RCC 7860 (cell line): ENCODE measurements around the gene ZNF354C.

ENCODE experiments used
- DNase-seq: peaks from one replicate; pipeline ENCODE4 v3.0.0-alpha.2; 2015; ENCODE audit warnings: low spot score
- FAIRE-seq: peaks from 2 replicates; lab custom pipeline; 2012; peaks lifted over from hg19 to GRCh38; lab: Jason Lieb, UNC

ZNF354C gene

DNA sequence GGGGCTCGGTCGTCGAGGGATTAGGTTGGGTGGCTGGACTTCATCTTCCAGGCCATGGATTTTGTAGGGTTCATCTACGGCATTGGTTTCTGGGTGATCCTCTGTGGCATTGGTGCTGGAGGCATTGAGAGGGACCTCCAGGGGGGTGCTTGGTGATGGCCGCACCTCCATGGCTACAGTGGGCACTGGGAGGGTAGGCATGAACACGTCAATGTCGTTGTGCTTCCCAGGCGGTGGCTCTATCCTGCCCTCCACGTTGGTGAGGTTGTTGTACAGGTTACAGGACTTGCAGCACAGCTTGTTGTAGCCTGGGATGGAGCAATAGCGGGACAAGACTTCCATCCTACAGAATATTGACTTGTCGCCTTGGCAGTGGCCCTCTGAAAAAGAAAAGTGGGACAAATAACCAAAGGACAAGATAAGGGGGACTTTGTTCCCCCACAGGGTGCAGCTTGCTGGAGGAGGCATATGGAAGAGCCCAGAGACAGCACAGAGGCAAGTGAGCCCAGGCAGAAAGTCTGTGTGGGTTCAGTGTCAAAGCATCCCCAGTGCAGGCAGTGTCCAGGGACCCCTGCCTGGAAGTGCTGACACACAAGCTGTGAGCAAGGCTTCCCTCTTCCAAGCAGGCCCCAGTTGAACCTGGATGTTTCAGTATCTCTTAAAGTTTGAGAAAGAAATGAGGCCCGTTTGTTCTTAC, 53.9 kb downstream of the ZNF354C start:
- FAIRE-seq, result no peak
- DNase-seq, result no peak

DNA sequence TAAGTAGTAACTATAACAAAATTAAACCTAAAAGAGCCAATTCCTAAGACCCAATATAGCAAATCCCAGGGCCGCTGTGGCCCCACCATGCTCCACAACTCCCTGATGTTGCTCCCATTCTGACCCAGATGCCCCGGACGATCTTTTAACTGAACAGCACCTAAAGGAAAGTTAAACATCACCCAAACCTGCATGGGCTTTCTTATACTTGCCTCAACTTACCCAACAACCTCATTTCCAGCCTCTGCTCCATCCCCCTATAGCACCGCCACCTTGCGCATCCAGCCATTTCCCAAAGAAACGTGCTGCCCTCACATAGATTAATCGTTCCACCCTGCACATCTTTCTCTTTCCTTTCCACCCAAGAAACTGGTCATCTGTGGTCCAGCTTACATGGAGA, 54.6 kb downstream of the ZNF354C start:
- DNase-seq (no peak), FAIRE-seq (no peak)

DNA sequence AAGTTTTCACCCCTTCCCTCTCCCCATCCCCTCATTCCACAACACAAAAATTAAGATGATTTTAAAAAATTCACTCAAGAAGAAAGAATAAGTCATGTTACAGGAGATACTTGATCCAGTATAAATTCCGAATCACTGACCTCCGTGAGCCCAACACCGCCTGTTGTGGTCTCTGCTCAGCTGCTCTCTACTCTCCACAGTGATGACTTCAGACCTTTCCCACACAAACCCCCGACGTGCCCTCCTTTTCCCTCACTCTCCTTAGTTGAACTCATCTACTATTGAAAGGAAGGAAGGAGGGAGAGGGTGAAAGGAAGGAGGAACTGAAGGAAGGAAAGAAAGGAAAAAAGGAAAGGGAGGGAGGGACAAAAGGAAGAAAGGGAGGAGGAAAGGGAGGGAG, 55.1 kb downstream of the ZNF354C start:
- DNase-seq, result no peak
- no peak for FAIRE-seq

DNA sequence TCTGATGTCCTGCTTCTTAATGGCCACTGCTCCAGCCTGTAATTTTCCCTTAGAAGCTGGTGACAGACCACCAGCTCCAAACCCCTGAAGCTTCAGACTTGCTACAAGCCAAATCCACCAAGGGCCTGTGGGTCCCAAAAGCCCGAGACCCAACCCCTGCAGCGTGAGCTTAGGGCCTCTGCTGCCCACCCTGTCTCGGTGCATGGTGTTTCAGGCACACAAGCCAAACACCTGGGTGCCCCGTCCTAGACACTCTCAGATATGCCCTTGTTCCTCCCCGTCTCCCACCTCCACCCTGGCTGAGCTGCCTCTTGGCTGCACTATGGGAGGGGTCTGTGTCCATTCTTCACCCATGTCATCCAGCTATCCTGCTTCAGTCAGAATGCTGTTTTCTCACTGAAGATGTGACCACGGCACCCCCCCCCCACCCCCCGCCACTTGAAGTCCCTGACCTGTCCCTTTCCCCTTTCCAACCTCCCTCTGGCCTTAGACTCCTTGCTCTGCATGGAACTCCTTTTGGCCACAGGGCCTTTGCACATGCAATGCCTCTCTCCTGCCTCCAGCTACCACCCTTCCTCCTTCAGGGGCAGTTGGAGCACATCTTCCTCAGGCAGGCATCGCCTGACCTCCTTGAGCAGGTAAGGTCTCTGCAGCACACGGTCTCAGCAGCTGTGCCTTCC, 55.8 kb downstream of the ZNF354C start:
- FAIRE-seq (no peak), DNase-seq (no peak)

DNA sequence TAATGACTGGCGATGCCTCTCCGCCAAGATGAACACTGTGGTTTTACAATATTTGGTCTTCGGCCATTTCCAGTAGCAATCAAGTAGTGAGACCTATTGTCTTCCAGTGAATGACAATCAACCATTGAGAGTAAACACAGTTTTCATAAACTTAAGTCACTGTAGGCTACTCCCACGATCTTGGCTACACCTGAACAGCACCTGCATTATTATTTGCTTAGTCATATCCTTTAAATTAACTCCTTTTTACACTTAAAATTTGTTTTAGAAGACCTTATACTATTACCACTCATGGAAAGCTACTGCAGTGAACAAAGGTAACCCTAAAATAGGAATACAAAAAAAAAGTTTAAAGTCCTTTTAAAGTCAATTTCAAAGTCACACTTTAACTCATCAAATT, 58.2 kb downstream of the ZNF354C start:
- FAIRE-seq (no peak), DNase-seq (no peak)

DNA sequence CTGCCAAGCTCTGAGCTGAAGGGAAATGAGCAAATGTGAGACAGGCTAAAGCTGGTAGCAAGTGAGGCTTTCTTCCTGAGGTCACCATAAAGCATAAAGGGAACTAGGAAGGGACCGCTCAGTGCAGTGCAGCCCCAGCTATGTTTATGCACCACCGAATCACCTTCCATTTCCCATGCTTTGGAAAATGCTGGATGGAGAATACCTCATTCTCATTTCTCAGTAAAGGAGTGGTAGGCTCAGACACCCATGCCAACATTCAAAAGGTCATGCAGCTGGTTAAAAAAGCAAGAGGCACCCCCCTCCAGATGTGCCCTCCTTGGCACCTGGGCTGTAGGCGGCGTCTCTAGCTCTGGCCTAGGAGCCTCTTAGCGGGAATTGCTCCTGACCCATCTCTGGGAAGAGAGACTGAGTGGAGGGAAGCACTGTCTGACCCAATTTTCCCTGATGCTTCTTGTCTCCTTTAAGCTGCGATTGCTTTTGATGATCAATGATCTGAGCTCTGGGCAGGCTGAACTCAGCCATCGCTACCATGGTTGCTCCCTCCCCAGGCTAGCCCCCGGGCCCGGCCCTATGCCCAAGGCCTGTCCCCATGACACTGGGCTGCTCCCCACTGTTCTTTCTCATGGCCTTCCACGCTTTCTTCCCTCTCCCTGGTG, 58.7 kb downstream of the ZNF354C start:
- no peak for DNase-seq

DNA sequence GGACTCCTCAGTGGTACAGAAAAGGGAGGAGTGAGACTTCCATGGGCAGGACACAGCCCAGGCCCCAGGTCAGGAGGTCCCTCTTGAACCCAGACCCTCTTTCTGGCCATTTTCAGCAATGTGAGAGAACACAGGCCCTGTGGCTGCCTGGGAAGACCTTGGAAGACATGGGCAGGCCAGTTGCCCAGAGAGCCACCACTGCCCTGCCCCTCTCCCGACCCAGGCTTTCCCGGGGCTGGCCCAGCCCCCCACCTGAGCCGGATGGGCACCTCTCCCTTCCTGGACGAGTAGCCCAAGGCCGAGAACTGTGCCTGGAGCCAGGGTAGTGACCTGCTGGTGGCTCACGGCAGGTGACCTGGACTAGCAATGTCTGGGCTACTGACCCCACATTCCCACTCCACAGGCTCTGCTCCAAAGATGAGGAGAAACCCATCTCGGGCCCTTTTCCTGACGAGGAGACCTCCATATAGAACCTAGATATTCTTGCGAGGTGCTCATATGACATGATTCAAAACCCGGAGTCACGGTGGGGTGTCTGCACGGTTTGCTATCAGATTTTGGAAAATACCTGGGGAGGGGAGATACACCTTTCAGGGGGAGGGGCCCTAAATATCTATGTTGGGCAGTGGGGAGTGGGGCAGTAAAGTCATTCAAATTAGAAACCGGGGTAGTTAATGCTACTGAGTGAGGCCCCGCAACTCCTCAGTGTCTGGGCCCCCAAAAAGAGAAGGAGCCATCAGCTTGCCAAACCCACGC, 59.4 kb downstream of the ZNF354C start:
- DNase-seq, result no peak
- no peak for FAIRE-seq

More for the DNA sequence above, 58.7 kb downstream of the ZNF354C start:
- FAIRE-seq, result no peak

DNA sequence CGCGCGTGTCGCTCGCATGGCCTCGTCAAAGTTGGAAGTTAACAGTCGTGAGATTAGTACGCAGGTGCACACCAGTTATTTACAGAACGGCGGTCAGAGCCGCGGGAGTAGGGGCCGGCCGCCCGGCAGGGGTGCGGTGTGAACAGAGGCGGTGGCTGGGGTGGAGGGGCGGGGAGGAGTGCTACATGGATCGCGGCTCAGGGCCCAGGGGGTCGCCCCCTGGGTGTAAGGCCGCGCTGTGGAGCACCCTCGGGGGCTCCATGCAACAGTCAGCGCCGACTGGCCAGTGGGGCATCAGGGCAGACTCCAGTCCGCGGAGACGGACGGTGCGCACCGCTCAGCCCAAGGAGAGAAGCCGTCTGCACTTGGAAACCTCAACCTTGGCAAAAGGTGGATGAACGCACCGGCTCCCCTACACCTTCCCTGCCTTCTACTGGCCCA, 60.3 kb downstream of the ZNF354C start:
- DNase-seq, result no peak
- FAIRE-seq, result no peak

DNA sequence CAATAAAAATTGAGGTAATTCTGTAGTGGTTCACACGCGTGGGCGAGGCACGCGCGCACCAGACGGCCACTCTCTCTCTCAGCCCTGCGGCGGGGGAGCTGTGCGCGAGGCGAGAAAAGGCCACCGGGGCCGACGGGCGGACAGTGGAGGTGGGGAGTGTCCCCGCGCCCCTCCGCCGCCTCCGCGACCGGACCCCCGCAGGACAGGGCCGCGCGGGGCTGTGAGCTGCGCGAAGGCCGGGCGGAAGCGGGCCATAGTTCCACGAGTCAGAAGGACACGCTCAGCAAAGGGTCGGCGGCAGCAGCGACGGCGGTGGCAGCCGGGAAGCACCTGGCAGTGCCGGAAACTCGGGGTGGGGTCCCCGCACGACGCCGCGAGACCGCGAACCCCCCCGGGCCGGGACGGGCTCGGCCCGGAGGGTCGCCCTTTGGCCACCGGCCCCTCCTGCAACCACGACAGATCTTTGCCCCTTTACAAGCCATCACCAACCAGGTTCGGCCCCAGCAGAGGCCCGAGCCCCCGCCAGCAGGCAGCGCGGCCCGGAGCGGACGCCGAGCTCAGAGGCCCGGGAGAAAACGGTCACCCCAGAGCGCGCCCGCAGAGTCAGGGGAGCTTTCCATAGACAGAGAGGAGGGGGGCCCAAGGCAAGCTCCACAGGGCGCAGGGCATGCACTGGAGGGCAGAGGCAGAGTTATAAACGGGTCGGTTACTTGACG, 60.9 kb downstream of the ZNF354C start:
- FAIRE-seq, result no peak
- no peak for DNase-seq

DNA sequence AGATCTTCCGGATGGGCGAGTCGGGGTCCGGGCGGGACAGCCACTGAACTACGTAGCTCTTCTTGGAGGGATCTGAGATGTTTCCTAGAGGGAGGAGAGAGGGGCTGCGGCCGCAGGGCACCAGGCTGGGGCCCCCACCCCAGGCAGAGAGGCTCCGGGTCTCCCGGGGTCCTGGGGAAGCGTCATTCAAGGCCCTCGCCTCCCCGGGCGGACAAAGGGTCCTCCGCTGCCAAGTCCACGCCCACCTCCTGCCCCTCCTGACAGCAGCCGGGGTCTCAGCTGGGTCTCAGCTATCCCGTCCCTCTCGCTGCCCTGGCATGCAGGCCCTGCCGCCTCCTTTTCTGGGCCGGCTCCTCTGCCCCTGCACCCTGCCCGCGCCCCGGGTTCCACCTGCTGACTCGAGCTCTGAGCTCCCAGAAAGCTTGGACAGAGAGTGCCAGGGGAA, 61.5 kb downstream of the ZNF354C start:
- DNase-seq, result no peak
- FAIRE-seq, result no peak

DNA sequence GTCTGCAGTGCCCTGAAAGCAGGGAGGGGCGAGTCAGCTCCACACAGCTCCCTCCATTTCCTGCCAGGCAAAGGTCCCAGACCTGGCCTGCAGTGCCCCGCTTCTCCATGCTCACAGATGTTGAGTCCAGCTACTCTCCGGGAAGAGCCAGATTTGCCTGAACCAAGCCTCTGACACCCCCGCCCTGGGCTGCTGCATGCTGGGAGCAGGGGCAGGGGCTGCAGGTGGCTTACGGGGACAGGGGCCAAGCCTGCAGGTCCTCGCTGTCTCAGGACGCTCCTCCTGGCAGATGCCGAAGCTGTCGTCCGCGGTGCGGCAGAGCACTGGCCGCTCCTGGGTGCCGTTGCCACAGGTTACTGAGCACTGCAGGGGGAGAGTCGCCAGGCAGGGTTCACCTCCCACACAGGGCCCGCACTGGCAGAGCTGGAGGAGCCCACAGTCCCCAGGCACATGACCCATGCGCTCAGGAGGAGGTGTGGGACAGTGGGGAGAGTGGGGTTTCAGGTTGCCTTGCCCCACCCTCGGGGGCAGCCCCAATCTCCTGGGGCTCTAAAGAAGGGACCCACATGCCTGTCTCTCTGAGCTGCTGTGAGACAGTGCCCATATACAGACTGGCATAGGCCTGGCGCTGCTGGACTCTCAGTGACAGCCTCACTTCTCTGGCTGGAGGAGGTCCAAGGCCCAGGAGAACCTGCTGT, 62.4 kb downstream of the ZNF354C start:
- no peak for FAIRE-seq
- DNase-seq, result no peak

DNA sequence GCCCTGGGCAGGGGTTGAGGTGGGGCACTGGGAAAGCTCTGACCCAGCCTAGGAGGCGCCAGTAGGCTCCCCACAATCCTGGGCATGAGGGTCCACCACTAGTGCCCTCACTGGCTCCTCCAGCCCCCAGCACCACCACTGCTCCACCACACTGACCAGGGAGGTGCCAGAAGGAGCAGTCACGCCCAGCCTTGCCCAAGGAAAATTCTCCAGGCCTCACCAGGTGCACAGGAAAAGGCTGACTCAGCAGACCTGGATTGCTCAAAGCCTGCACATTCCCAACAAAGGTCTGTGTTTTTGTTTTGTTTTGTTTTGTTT, 62.9 kb downstream of the ZNF354C start:
- DNase-seq (no peak), FAIRE-seq (no peak)

DNA sequence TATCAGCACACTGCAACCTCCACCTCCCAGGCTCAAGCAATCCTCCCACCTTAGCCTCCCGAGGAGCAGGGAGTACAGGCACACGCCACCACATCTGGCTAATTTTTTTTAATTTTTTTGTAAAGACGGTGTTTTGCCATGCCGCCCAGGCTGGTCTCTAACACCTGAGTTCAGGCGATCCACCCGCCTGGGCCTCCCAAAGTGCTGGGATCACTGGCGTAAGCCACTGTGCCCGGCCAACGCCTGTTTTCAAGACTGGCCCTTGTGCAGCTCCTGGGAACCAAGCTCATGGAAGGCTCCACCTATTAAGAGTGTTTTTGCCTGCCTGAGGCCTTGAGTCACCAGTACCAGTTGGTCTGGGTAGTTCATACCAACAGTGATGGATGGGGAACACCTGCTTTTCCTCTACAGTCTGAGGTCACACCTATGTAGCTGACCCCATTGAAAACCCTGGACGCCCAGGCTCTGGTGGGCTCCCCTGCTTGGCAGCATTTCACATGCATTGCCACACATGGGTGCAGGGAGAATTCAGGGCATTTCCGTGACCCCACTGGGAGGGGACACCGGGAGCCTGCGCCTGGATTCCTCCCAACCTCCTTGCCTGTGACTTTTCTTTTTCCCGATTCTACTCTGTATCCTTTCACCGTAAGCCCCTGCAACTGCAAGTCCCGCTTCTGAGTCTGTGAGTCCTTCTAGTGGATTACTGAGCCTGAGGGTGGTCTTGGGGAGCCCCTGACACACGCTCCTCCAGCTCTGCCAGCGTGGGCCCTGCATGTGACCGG, 63.5 kb downstream of the ZNF354C start:
- FAIRE-seq (no peak), DNase-seq (no peak)

DNA sequence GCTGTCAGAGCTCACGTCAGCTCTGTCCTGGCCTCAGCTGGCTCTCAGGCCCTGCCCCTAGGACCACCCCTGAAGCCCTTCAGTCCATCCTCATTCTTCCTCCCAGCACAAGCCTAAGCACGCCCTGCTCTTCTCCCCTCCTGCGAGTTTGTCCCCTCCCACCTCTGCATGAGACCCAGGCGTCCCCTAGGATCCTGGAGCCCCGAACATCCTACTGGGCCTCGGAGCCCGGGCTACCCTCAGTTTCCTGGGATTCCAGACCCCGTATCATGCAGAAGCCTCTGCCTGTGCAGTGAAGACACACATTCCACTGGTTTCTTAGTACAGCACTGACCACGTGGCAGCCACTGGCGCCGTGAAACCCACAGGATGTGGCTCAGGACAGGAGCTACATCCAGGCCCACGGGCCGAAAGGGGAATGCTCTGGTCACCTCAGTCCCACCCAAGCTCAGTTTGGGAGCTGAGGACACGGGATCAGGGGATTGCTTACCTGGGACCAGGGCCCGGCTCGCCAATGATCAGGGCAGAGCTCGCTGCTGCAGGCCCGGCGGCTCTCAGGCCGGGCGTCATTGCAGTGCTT, 64.2 kb downstream of the ZNF354C start:
- no peak for DNase-seq

DNA sequence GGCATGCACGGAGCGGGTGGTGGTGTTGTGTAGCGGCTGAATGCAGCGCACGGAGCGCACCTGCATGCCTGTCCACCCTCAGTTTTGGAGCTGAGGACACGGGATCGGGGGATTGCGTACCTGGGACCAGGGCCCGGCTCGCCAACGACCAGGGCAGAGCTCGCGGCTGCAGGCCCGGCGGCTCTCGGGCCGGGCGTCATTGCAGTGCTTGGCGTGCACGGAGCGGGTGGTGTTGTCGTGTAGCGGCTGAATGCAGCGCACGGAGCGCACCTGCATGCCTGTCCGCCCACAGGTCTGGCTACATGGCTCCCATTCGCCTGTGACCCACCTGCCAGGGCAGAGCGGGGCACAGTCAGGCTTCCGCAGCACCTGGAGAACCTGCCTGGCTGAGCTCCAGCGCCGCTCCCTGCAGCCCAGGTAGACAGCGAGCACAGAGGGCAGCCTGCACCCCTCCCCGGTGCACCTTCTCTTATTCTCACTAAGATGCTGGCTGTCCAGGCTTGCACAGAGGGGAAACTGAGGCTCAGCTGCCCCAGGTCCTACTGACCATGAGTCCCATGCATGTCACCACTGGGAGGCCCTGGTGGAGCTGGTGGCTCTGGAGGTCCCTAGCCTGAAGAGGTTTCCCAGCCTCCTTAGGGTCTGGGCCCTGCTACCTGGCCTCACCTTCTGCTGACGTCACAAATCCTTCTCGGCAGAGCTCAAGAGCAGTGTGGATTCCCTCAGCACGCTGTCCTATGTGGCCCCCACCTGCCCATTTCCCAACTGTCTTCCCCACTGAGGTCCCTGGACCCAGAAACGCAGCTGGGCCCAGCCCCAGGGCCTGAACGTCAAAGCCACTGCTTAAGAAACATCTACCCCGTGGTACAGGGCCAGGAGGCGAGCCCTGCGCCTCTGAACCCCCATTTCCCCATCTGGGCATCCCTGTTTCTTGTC, 64.9 kb downstream of the ZNF354C start:
- DNase-seq (no peak), FAIRE-seq (no peak)

More for the DNA sequence above, 64.2 kb downstream of the ZNF354C start:
- no peak for FAIRE-seq

DNA sequence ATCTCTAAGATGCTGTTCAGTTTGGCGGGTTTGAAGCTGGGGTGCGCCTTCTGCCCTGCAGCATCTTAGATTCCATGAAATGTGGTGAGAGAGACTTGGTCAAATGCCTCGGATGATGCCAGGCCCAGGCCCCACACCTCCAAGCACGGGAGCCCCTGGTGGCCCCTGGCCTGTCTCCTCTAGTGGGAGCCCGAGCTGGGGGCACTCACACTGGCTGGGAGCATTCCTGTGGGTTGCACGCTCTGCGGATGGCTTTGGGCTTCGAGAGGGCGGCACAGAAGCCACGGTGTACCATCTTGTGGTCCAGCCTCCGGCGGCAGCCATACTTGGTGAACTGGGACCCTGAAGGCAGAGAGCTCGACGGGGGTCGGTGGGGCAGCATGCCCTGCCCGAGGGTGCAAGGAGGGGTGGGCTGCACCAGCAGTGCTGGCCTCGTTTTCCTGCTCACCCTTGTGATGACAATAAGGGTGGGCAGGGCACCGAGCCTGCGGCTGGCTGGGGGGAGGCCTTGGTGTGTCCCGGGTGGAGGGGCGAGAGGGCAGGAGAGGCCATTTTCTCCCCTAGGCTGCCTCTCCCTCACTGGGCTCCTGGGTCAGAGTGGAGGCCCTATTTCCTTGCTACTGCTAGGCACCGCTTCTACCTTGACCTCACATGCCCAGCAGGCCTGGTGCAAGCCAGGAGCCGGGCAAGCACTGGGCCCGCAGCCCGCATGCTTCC, 65.8 kb downstream of the ZNF354C start:
- FAIRE-seq (no peak), DNase-seq (no peak)

DNA sequence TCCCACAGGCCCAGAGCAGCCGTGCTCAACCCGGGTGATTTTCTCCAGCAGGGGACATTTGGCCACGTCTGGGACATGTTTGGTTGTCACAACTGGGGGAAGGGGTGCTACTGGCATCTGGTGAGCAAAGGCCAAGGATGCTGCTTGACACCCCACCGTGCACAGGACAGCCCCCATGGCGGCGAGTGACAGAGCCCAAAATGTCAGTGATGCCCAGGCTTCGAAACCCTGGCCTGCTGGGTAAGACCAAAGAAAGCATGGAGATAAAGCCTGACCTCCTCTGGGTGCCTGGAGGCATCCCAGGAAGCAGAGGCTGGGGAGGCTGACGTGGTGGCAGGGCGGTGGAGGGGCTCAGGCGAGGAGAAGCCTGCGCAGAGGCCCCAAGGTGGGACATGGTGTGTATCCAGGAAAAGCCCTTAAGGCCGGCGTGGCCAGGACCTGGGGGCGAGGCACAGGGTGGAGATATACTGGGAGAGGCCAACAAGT, 66.4 kb downstream of the ZNF354C start:
- no peak for DNase-seq
- no peak for FAIRE-seq
